DND-41 (cell line): ENCODE measurements around the gene RNF123.

Experiments used
- ATAC-seq: fragments of 200-7000 bp; cut with Tn5 transposase; 3 replicates; pipeline ENCODE4 v1.9.1; 2021; ENCODE audit warnings: low read depth; ENCODE audit not compliant: insufficient read depth
- DNase-seq: peaks from one replicate; pipeline ENCODE4 v3.0.0-alpha.2; 2020
- H2AFZ ChIP-seq: 2 replicates; pipeline ENCODE4 v1.6.0; 2012; ENCODE audit warnings: low read depth, low read length
- H3K27ac ChIP-seq: 2 replicates; pipeline ENCODE4 v1.5.1; 2012; ENCODE audit warnings: low read length, inconsistent platforms
- H3K27me3 ChIP-seq: fragments of 200-600 bp; sonication (generic); 2 replicates; pipeline ENCODE4 v1.6.0; 2012; ENCODE audit warnings: low read length, mild to moderate bottlenecking, inconsistent platforms; ENCODE audit not compliant: insufficient read depth, poor library complexity
- H3K36me3 ChIP-seq: 2 replicates; pipeline ENCODE4 v1.5.1; 2012; ENCODE audit warnings: low read length, inconsistent platforms; ENCODE audit not compliant: insufficient read depth
- H3K4me1 ChIP-seq: 2 replicates; pipeline ENCODE4 v1.5.1; 2012; ENCODE audit warnings: mild to moderate bottlenecking, low read length; ENCODE audit not compliant: insufficient read depth
- H3K4me2 ChIP-seq: 2 replicates; pipeline ENCODE4 v1.6.0; 2012; ENCODE audit warnings: mild to moderate bottlenecking, moderate library complexity, low read length, inconsistent platforms; ENCODE audit not compliant: insufficient read depth
- H3K4me3 ChIP-seq, 2 experiments: fragments of 200-600 bp in 1 of 2; shearing (Covaris generic) in 1 of 2; 2 replicates each; pipeline ENCODE4 v1.5.1; 2012 to 2016; ENCODE audit warnings: inconsistent platforms in 2 of 2, low read length in 2 of 2, mild to moderate bottlenecking in 2 of 2, low read depth in 1 of 2, moderate library complexity in 1 of 2
- H3K79me2 ChIP-seq: 2 replicates; pipeline ENCODE4 v1.6.0; 2012; ENCODE audit warnings: low read length, inconsistent platforms; ENCODE audit not compliant: insufficient read depth
- H3K9ac ChIP-seq: 2 replicates; pipeline ENCODE4 v1.6.0; 2012; ENCODE audit warnings: low read depth, mild to moderate bottlenecking, inconsistent platforms, low read length, moderate library complexity
- H3K9me3 ChIP-seq: 2 replicates; pipeline ENCODE4 v1.5.1; 2012; ENCODE audit warnings: low read length, moderate library complexity, mild to moderate bottlenecking, inconsistent platforms; ENCODE audit not compliant: insufficient read depth, severe bottlenecking
- H4K20me1 ChIP-seq: 2 replicates; pipeline ENCODE4 v1.6.0; 2012; ENCODE audit warnings: low read length; ENCODE audit not compliant: insufficient read depth
- CTCF ChIP-seq: IDR thresholded peaks from 2 replicates; pipeline ENCODE4 v1.5.1; 2012; ENCODE audit warnings: borderline replicate concordance, low read length, moderate library complexity, mild to moderate bottlenecking; ENCODE audit not compliant: poor library complexity, severe bottlenecking; ENCODE audit errors: extremely low read depth
- EZH2 ChIP-seq: IDR thresholded peaks from 3 replicates; pipeline ENCODE4 v1.6.1; 2012; ENCODE audit warnings: borderline replicate concordance, low read depth, mild to moderate bottlenecking, moderate library complexity, low read length, inconsistent platforms; ENCODE audit not compliant: severe bottlenecking

RNF123 gene

GRCh38 chr3:49653621-49654020, 35.7 kb upstream of the RNF123 start:
- no peak for DNase-seq
- H3K4me2 ChIP-seq, result no peak overlapping the region
- no peak overlapping the region for H3K27ac ChIP-seq
- H3K27me3 ChIP-seq, result no peaks in the 10 kb centered on the region
- no peak overlapping the region for H3K9ac ChIP-seq
- no peaks in the 10 kb centered on the region for H3K4me1 ChIP-seq
- no peaks in the 10 kb centered on the region for H3K36me3 ChIP-seq
- TF ChIP-seq EZH2, result no peak
- TF ChIP-seq CTCF, result no peak
- H2AFZ ChIP-seq, result no peak overlapping the region
- no peaks in the 10 kb centered on the region for H4K20me1 ChIP-seq
- H3K4me3 ChIP-seq, result no peak overlapping the region
- no peak for ATAC-seq
- no peaks in the 10 kb centered on the region for H3K79me2 ChIP-seq
- H3K9me3 ChIP-seq, result no peaks in the 10 kb centered on the region

DNA sequence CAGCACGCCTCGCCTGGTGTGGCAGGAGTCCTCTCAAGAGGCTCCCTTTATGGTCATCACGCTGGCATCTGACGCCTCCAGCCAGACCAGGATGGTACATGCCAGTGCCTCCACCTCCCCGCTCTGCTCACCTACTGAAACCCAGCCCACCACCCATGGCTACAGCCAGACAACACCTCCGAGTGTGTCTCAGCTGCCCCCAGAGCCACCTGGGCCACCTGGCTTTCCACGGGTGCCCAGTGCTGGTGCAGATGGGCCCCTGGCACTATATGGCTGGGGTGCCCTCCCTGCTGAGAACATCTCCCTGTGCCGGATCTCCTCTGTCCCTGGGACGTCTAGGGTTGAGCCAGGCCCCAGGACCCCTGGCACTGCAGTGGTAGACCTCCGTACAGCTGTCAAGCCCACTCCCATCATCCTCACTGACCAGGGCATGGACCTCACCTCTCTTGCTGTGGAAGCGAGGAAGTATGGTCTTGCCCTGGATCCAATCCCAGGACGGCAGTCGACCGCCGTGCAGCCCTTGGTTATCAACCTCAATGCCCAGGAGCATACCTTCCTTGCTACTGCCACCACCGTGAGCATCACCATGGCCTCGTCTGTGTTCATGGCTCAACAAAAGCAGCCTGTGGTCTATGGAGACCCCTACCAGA, 35.1 kb upstream of the RNF123 start:
- Histone ChIP-seq H4K20me1 (no peaks in the 10 kb centered on the region), H3K4me2 (no peak overlapping the region), H2AFZ (no peak overlapping the region), H3K4me3 (no peak overlapping the region), H3K9ac (no peak overlapping the region), H3K27ac (no peak overlapping the region), H3K79me2 (no peaks in the 10 kb centered on the region), H3K36me3 (no peaks in the 10 kb centered on the region), H3K27me3 (no peaks in the 10 kb centered on the region), H3K4me1 (no peaks in the 10 kb centered on the region), H3K9me3 (no peaks in the 10 kb centered on the region)
- DNase-seq, result no peak
- no peak for TF ChIP-seq EZH2
- TF ChIP-seq CTCF, result no peak
- no peak for ATAC-seq

GRCh38 chr3:49654955-49655556, 34.3 kb upstream of the RNF123 start:
- H3K27ac ChIP-seq, result no peak overlapping the region
- H3K4me3 ChIP-seq, result no peak overlapping the region
- no peak overlapping the region for H2AFZ ChIP-seq
- ATAC-seq (no peak; the same call in 2 of the 3 replicates), DNase-seq (peak; percentile 29)
- H3K36me3 ChIP-seq, result no peaks in the 10 kb centered on the region
- H3K4me1 ChIP-seq, result no peaks in the 10 kb centered on the region
- H3K4me2 ChIP-seq, result no peak overlapping the region
- no peak overlapping the region for H3K9ac ChIP-seq
- no peaks in the 10 kb centered on the region for H3K27me3 ChIP-seq
- no peak for TF ChIP-seq CTCF
- TF ChIP-seq EZH2, result no peak
- H3K79me2 ChIP-seq, result no peaks in the 10 kb centered on the region
- no peaks in the 10 kb centered on the region for H3K9me3 ChIP-seq
- H4K20me1 ChIP-seq, result no peaks in the 10 kb centered on the region
